GM19324 (cell line): ENCODE results near the gene ONECUT2.
A peak's percentile ranks its signal among the peaks of the same experiment; 100 is the strongest.
"Not testable (repeated sequence)": the region's sequence is repeated elsewhere in the genome, so short reads cannot be mapped to it uniquely, and the experiment has no call there.

ENCODE experiments used
- ATAC-seq: cut with Tn5 transposase; IDR thresholded peaks from one replicate; pipeline ENCODE4 v1.9.1; 2021; ENCODE audit warnings: mild to moderate bottlenecking, moderate library complexity; ENCODE audit not compliant: unreplicated experiment, low FRiP score

ONECUT2 gene

GRCh38 chr18:57519668-57520424, 84.7 kb downstream of the ONECUT2 start:
- ATAC-seq, result no peak

GRCh38 chr18:57522348-57522747, 87.2 kb downstream of the ONECUT2 start:
- ATAC-seq, result not testable (repeated sequence)

GRCh38 chr18:57523171-57523956, 88.2 kb downstream of the ONECUT2 start:
- ATAC-seq, result peak; percentile 60

- ATAC-seq, result no peak
These were observed 92.5 kb downstream of the ONECUT2 start for GRCh38 chr18:57527556-57528229.

- ATAC-seq, result no peak
These were observed 94.0 kb downstream of the ONECUT2 start for GRCh38 chr18:57529151-57529550.

- no peak for ATAC-seq
These were observed 98.1 kb downstream of the ONECUT2 start for GRCh38 chr18:57533006-57533867.

GRCh38 chr18:57533868-57534510, 98.8 kb downstream of the ONECUT2 start:
- ATAC-seq, result no peak

- no peak for ATAC-seq
These were observed 99.3 kb downstream of the ONECUT2 start for GRCh38 chr18:57534511-57534909.

GRCh38 chr18:57538614-57539013, 103.4 kb downstream of the ONECUT2 start:
- no peak for ATAC-seq

GRCh38 chr18:57539702-57540101, 104.5 kb downstream of the ONECUT2 start:
- no peak for ATAC-seq
